Naive thymus-derived CD4-positive, alpha-beta T cell (primary cell): ENCODE measurements around the gene GABRA5. TPM values are rescaled to one million over a fixed set of nuclear protein-coding genes. Genes with fewer than 3 reads are reported as not detected.

Experiments used
- ATAC-seq: fragments of 150-1000 bp; cut with Tn5 transposase; 2 replicates; pipeline ENCODE4 v1.10.0; 2021; ENCODE audit warnings: mild to moderate bottlenecking, moderate library complexity
- CTCF ChIA-PET: fragments of 350-600 bp; sonication (Branson Sonifier 250); formaldehyde crosslinking; loops from one replicate; lab custom pipeline; 2021; ENCODE audit warnings: antibody characterized with exemption; lab: Charles Lee
- POLR2A ChIA-PET: fragments of 350-600 bp; sonication (Branson Sonifier 250); formaldehyde crosslinking; loops from one replicate; lab custom pipeline; 2021; ENCODE audit warnings: antibody characterized with exemption, inconsistent platforms; lab: Charles Lee
- DNase-seq, 9 donors: peaks; one replicate each; pipeline versions ENCODE4 v3.0.0 to v3.0.0-alpha.2; 2020 to 2022; ENCODE audit warnings: mixed read lengths in 1 of 9
- H3K27ac ChIP-seq: one replicate; pipeline ENCODE4 v1.7.0; 2013; ENCODE audit warnings: mild to moderate bottlenecking, low read depth, low read length, moderate library complexity
- H3K27me3 ChIP-seq, 2 donors: one replicate each; pipeline ENCODE4 v1.7.0; 2013; ENCODE audit warnings: low read length in 2 of 2, mild to moderate bottlenecking in 2 of 2, moderate library complexity in 2 of 2; ENCODE audit not compliant: control insufficient read depth in 2 of 2, insufficient read depth in 2 of 2
- H3K36me3 ChIP-seq, 3 experiments: 1 replicate in 2 of 3; 2 replicates in 1 of 3; pipeline ENCODE4 v1.7.0; 2013; ENCODE audit warnings: low read length in 3 of 3, mild to moderate bottlenecking in 3 of 3, moderate library complexity in 1 of 3; ENCODE audit not compliant: insufficient read depth in 3 of 3, control insufficient read depth in 2 of 3
- H3K4me1 ChIP-seq, 2 donors: one replicate each; pipeline ENCODE4 v1.7.0; 2013; ENCODE audit warnings: low read length in 2 of 2, mild to moderate bottlenecking in 2 of 2, moderate library complexity in 1 of 2; ENCODE audit not compliant: control insufficient read depth in 2 of 2, insufficient read depth in 2 of 2
- H3K4me3 ChIP-seq: 2 replicates; pipeline ENCODE4 v1.7.0; 2013; ENCODE audit warnings: mild to moderate bottlenecking, low read length
- H3K9me3 ChIP-seq, 3 experiments: 1 replicate in 2 of 3; 2 replicates in 1 of 3; pipeline ENCODE4 v1.7.0; 2013; ENCODE audit warnings: low read length in 3 of 3; ENCODE audit not compliant: control insufficient read depth in 2 of 3
- H3K27ac Mint-ChIP-seq, 9 donors: one replicate each; pipeline ENCODE4 v1.8.0; 2020 to 2022; ENCODE audit warnings: mixed read lengths in 9 of 9, mild to moderate bottlenecking in 8 of 9, moderate library complexity in 5 of 9, inconsistent platforms in 2 of 9
- H3K27me3 Mint-ChIP-seq, 5 donors: one replicate each; pipeline ENCODE4 v1.8.0; 2021 to 2022; ENCODE audit warnings: mixed read lengths in 5 of 5, mild to moderate bottlenecking in 1 of 5
- H3K36me3 Mint-ChIP-seq, 5 donors: one replicate each; pipeline ENCODE4 v1.8.0; 2020 to 2022; ENCODE audit warnings: mixed read lengths in 5 of 5, mild to moderate bottlenecking in 3 of 5, inconsistent platforms in 1 of 5
- H3K4me1 Mint-ChIP-seq, 7 donors: one replicate each; pipeline ENCODE4 v1.8.0; 2020 to 2022; ENCODE audit warnings: mixed read lengths in 7 of 7, mild to moderate bottlenecking in 3 of 7, inconsistent platforms in 1 of 7
- H3K4me3 Mint-ChIP-seq, 10 donors: one replicate each; pipeline ENCODE4 v1.8.0; 2020 to 2022; ENCODE audit warnings: mild to moderate bottlenecking in 10 of 10, mixed read lengths in 10 of 10, moderate library complexity in 6 of 10, inconsistent platforms in 2 of 10
- H3K9me3 Mint-ChIP-seq, 11 donors: one replicate each; pipeline ENCODE4 v1.8.0; 2020 to 2022; ENCODE audit warnings: mixed read lengths in 11 of 11, mild to moderate bottlenecking in 4 of 11, inconsistent platforms in 1 of 11, moderate library complexity in 1 of 11
- intact Hi-C, 2 donors: fragments of 100-400 bp; cut with micrococcal nuclease; formaldehyde crosslinking; loops; one replicate each; pipeline ENCODE4 v1.15.1; 2023
- polyA plus RNA-seq, 2 donors: library from polyadenylated mRNA; unstranded; fragments of 300-500 nt; fragmentation: Illumina TruSeq; gene quantifications; one replicate each; pipeline ENCODE4 v1.2.3, GENCODE V29; 2021
- total RNA-seq, 6 experiments: library from RNA in 5 of 6; stranded (reverse) in 5 of 6; gene quantifications; 1 replicate in 5 of 6; 2 replicates in 1 of 6; pipeline ENCODE4 v1.2.3 and lab custom pipeline; 2021 to 2026

The GABRA5 gene
- total and polyA plus RNA-seq, 7 experiments from 2014 or later = not detected

- DNase-seq = no peak
- Mint-ChIP-seq H3K36me3 (no peaks in the 10 kb centered on the region), H3K4me3 (no peak overlapping the region), H3K27ac (no peak overlapping the region), H3K27me3 (peaks cover 0 to 7% (median 1%) of the 10 kb centered on the region in 5 donors), H3K9me3 (no peaks in the 10 kb centered on the region), H3K4me1 (no peaks in the 10 kb centered on the region)
- H3K9me3 ChIP-seq = no peaks in the 10 kb centered on the region
- no peaks in the 10 kb centered on the region for H3K27me3 ChIP-seq
- intact Hi-C loops = no loop called here
- ATAC-seq = no peak
- H3K36me3 ChIP-seq = no peaks in the 10 kb centered on the region
- POLR2A ChIA-PET = no interaction called here
- no peak overlapping the region for H3K4me3 ChIP-seq
- CTCF ChIA-PET = no interaction called here
- H3K27ac ChIP-seq = no peak overlapping the region
- no peaks in the 10 kb centered on the region for H3K4me1 ChIP-seq
These were observed 8.1 kb downstream of the GABRA5 start for GRCh38 chr15:26874774-26875475.

GRCh38 chr15:26875476-26875850, 8.6 kb downstream of the GABRA5 start:
- DNase-seq (no peak), ATAC-seq (no peak)
- Histone ChIP-seq H3K36me3 (no peaks in the 10 kb centered on the region), H3K9me3 (no peaks in the 10 kb centered on the region), H3K4me3 (no peak overlapping the region), H3K4me1 (no peaks in the 10 kb centered on the region), H3K27ac (no peak overlapping the region), H3K27me3 (no peaks in the 10 kb centered on the region)
- Mint-ChIP-seq H3K27ac (no peak overlapping the region), H3K4me3 (no peak overlapping the region), H3K4me1 (no peaks in the 10 kb centered on the region), H3K27me3 (peaks cover 0 to 7% (median 0%) of the 10 kb centered on the region in 5 donors), H3K9me3 (no peaks in the 10 kb centered on the region), H3K36me3 (no peaks in the 10 kb centered on the region)
- ChIA-PET CTCF (no interaction called here), POLR2A (no interaction called here)
- intact Hi-C loops = no loop called here

GRCh38 chr15:26877831-26878230, 11.0 kb downstream of the GABRA5 start:
- Histone ChIP-seq H3K27ac (no peak overlapping the region), H3K27me3 (no peaks in the 10 kb centered on the region), H3K36me3 (no peaks in the 10 kb centered on the region), H3K4me1 (no peaks in the 10 kb centered on the region), H3K9me3 (no peaks in the 10 kb centered on the region), H3K4me3 (no peak overlapping the region)
- Mint-ChIP-seq H3K27ac (no peak overlapping the region), H3K4me3 (no peak overlapping the region), H3K9me3 (no peaks in the 10 kb centered on the region), H3K4me1 (no peaks in the 10 kb centered on the region), H3K36me3 (no peaks in the 10 kb centered on the region), H3K27me3 (no peaks in the 10 kb centered on the region)
- intact Hi-C loops = no loop called here
- no peak for ATAC-seq
- ChIA-PET POLR2A (no interaction called here), CTCF (no interaction called here)
- DNase-seq = no peak

DNA sequence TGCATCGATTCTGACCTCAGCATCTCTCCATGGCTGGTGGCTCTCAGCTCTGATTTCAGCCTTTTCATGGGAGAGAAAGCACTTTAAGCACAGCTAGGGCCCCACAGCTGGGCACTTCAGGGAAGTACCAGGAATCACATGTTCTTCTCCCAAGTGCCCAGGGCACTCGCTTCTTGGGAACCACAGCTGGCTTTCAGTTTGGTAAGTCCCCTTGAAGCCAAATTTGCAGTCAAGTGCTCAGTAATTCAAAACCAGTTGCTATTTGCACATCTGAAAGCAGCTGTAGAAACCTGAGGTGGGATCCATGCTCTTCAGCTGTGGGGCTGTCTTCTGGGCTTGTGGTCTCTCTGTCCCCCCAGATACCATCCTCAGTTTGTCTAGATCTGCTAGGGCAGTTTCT, 12.8 kb downstream of the GABRA5 start:
- no peaks in the 10 kb centered on the region for H3K27me3 Mint-ChIP-seq
- H3K27ac Mint-ChIP-seq = no peak overlapping the region
- H3K27ac ChIP-seq = no peak overlapping the region
- H3K4me3 Mint-ChIP-seq = no peak overlapping the region
- ATAC-seq = no peak
- no peak overlapping the region for H3K4me3 ChIP-seq
- H3K9me3 Mint-ChIP-seq = no peaks in the 10 kb centered on the region
- no peaks in the 10 kb centered on the region for H3K36me3 ChIP-seq
- intact Hi-C loops = loop anchor here in 1 of 2 donors (10.0 kb wide), 1 partner anchor 1245 kb away; no protein-coding TSS in a partner anchor
- no peaks in the 10 kb centered on the region for H3K27me3 ChIP-seq
- no peaks in the 10 kb centered on the region for H3K36me3 Mint-ChIP-seq
- no peaks in the 10 kb centered on the region for H3K9me3 ChIP-seq
- no peaks in the 10 kb centered on the region for H3K4me1 ChIP-seq
- POLR2A ChIA-PET = no interaction called here
- CTCF ChIA-PET = no interaction called here
- H3K4me1 Mint-ChIP-seq = no peaks in the 10 kb centered on the region
- DNase-seq = no peak

DNA sequence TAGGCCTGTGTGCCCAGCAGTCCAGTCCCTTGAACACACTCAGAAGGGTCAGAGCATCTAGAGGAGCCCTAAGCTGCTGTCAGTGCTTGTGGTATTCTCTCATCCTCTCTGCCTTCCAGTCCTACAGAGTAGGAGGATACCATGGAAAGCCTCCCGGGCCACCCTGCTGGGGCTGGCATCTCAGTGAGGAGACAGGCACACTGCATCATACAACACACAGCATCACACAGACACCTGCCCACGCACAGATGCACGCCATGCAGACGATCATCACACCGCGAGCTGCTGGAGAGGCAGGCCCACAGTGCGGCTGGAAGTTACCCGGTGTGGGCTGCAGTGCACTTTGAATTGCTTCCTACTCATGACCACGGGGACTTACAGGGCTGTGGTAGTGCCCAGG, 15.2 kb downstream of the GABRA5 start:
- H3K27ac Mint-ChIP-seq = no peak overlapping the region
- H3K27me3 Mint-ChIP-seq = no peaks in the 10 kb centered on the region
- no peak overlapping the region for H3K4me3 ChIP-seq
- DNase-seq (no peak), ATAC-seq (no peak)
- no peaks in the 10 kb centered on the region for H3K4me1 ChIP-seq
- no peak overlapping the region for H3K27ac ChIP-seq
- no peaks in the 10 kb centered on the region for H3K4me1 Mint-ChIP-seq
- no peaks in the 10 kb centered on the region for H3K9me3 ChIP-seq
- intact Hi-C loops = loop anchor here in 1 of 2 donors (10.0 kb wide), 1 partner anchor 1243 kb away; no protein-coding TSS in a partner anchor
- POLR2A ChIA-PET = no interaction called here
- no peaks in the 10 kb centered on the region for H3K36me3 Mint-ChIP-seq
- H3K9me3 Mint-ChIP-seq = no peaks in the 10 kb centered on the region
- no peaks in the 10 kb centered on the region for H3K27me3 ChIP-seq
- no peaks in the 10 kb centered on the region for H3K36me3 ChIP-seq
- H3K4me3 Mint-ChIP-seq = no peak overlapping the region
- CTCF ChIA-PET = no interaction called here

GRCh38 chr15:26882616-26883365, 15.9 kb downstream of the GABRA5 start:
- Histone ChIP-seq H3K4me3 (no peak overlapping the region), H3K9me3 (no peaks in the 10 kb centered on the region), H3K36me3 (no peaks in the 10 kb centered on the region), H3K27me3 (no peaks in the 10 kb centered on the region), H3K4me1 (no peaks in the 10 kb centered on the region), H3K27ac (no peak overlapping the region)
- H3K27ac Mint-ChIP-seq = no peak overlapping the region
- H3K27me3 Mint-ChIP-seq = peaks cover 0 to 4% (median 0%) of the 10 kb centered on the region in 5 donors
- CTCF ChIA-PET = no interaction called here
- DNase-seq (no peak), ATAC-seq (no peak)
- intact Hi-C loops = loop anchor here in 1 of 2 donors (10.0 kb wide), 1 partner anchor 1242 kb away; no protein-coding TSS in a partner anchor
- H3K4me1 Mint-ChIP-seq = no peaks in the 10 kb centered on the region
- no peaks in the 10 kb centered on the region for H3K36me3 Mint-ChIP-seq
- H3K9me3 Mint-ChIP-seq = no peaks in the 10 kb centered on the region
- H3K4me3 Mint-ChIP-seq = no peak overlapping the region
- POLR2A ChIA-PET = no interaction called here
